Stimulated activated naive CD8-positive, alpha-beta T cell treated with anti-CD3 and anti-CD28 coated beads, Interleukin-15, Interleukin-2, amounts not matched to agents 100 ng/mL and 50 ng/mL, for 24 hours (primary cell): ENCODE measurements around the gene SLIT3.

ENCODE experiments used
- H3K27ac Mint-ChIP-seq: one replicate; pipeline ENCODE4 v1.8.0; 2021; ENCODE audit warnings: mild to moderate bottlenecking, mixed read lengths
- H3K27me3 Mint-ChIP-seq: one replicate; pipeline ENCODE4 v1.8.0; 2021; ENCODE audit warnings: mixed read lengths
- H3K36me3 Mint-ChIP-seq: one replicate; pipeline ENCODE4 v1.8.0; 2021; ENCODE audit warnings: low read depth, mixed read lengths
- H3K4me1 Mint-ChIP-seq: one replicate; pipeline ENCODE4 v1.8.0; 2021; ENCODE audit warnings: low read depth, mixed read lengths
- H3K4me3 Mint-ChIP-seq: one replicate; pipeline ENCODE4 v1.8.0; 2021; ENCODE audit warnings: mild to moderate bottlenecking, mixed read lengths
- H3K9me3 Mint-ChIP-seq: one replicate; pipeline ENCODE4 v1.8.0; 2021; ENCODE audit warnings: mixed read lengths

SLIT3 gene

GRCh38 chr5:168833383-168833782, 467.6 kb downstream of the SLIT3 start:
- Mint-ChIP-seq H3K27me3 (peaks cover 23% of the 10 kb centered on the region), H3K9me3 (no peaks in the 10 kb centered on the region), H3K4me3 (no peak overlapping the region), H3K4me1 (peaks cover 24% of the 10 kb centered on the region), H3K27ac (no peak overlapping the region), H3K36me3 (no peaks in the 10 kb centered on the region)

- Mint-ChIP-seq H3K4me3 (no peak overlapping the region), H3K27ac (no peak overlapping the region), H3K27me3 (peaks cover 23% of the 10 kb centered on the region), H3K4me1 (peaks cover 15% of the 10 kb centered on the region), H3K36me3 (no peaks in the 10 kb centered on the region), H3K9me3 (no peaks in the 10 kb centered on the region)
Measured at GRCh38 chr5:168832308-168832707, 468.6 kb downstream of the SLIT3 start.

DNA sequence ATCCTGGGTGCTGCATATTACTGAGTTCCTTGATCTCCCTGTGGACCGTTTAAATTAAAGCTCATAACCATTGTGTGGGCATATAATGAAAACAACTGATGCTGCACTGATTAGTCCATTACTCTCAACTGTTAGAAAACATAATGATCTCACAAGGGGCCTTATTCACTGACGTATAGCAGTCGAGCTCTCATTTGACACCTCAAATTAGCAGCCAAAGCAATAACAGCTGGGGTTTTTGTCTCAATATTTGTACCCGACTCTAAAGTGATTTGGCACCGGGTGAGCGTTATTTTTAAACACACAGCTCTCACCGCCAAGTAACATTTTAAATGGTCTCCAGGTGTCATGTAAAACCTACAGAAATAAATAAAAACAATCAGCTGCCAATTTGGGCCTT, 469.6 kb downstream of the SLIT3 start:
- H3K36me3 Mint-ChIP-seq = no peaks in the 10 kb centered on the region
- no peak overlapping the region for H3K27ac Mint-ChIP-seq
- peaks cover 7% of the 10 kb centered on the region for H3K4me1 Mint-ChIP-seq
- no peak overlapping the region for H3K4me3 Mint-ChIP-seq
- H3K27me3 Mint-ChIP-seq = peaks cover 23% of the 10 kb centered on the region
- H3K9me3 Mint-ChIP-seq = no peaks in the 10 kb centered on the region

DNA sequence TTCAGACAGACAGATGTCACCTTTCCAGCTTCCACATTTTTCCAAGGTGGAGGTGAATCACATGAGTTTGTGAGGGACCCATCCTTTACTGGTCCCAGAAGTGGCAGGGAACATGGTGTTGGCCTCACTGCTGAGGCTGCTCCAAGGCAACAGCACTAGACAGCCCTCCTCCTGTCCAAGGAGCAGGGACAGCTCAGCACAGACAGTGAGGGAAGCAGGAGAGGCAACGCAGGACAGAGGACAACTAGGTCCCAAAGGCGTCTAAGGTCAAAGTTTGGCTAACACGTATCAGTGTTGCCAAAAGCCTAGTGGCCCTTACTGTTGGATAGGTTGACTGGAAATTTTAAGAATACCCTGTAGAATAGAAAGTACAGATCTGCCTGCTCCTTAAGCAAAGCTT, 470.1 kb downstream of the SLIT3 start:
- no peaks in the 10 kb centered on the region for H3K9me3 Mint-ChIP-seq
- H3K36me3 Mint-ChIP-seq = no peaks in the 10 kb centered on the region
- peaks cover 23% of the 10 kb centered on the region for H3K27me3 Mint-ChIP-seq
- no peak overlapping the region for H3K4me3 Mint-ChIP-seq
- H3K27ac Mint-ChIP-seq = no peak overlapping the region
- H3K4me1 Mint-ChIP-seq = peaks cover 2% of the 10 kb centered on the region

- no peaks in the 10 kb centered on the region for H3K36me3 Mint-ChIP-seq
- peaks cover 24% of the 10 kb centered on the region for H3K27me3 Mint-ChIP-seq
- no peak overlapping the region for H3K27ac Mint-ChIP-seq
- no peaks in the 10 kb centered on the region for H3K9me3 Mint-ChIP-seq
- H3K4me3 Mint-ChIP-seq = no peak overlapping the region
- H3K4me1 Mint-ChIP-seq = no peaks in the 10 kb centered on the region
Measured at GRCh38 chr5:168829922-168830417, 471.0 kb downstream of the SLIT3 start.

- no peak overlapping the region for H3K4me3 Mint-ChIP-seq
- H3K27ac Mint-ChIP-seq = no peak overlapping the region
- H3K9me3 Mint-ChIP-seq = no peaks in the 10 kb centered on the region
- H3K36me3 Mint-ChIP-seq = no peaks in the 10 kb centered on the region
- H3K27me3 Mint-ChIP-seq = peaks cover 28% of the 10 kb centered on the region
- no peaks in the 10 kb centered on the region for H3K4me1 Mint-ChIP-seq
Measured at GRCh38 chr5:168829044-168829443, 471.9 kb downstream of the SLIT3 start.

- no peaks in the 10 kb centered on the region for H3K9me3 Mint-ChIP-seq
- H3K4me1 Mint-ChIP-seq = peaks cover 7% of the 10 kb centered on the region
- peaks cover 19% of the 10 kb centered on the region for H3K27me3 Mint-ChIP-seq
- H3K4me3 Mint-ChIP-seq = no peak overlapping the region
- H3K36me3 Mint-ChIP-seq = no peaks in the 10 kb centered on the region
- no peak overlapping the region for H3K27ac Mint-ChIP-seq
Measured at GRCh38 chr5:168827636-168828035, 473.3 kb downstream of the SLIT3 start.

DNA sequence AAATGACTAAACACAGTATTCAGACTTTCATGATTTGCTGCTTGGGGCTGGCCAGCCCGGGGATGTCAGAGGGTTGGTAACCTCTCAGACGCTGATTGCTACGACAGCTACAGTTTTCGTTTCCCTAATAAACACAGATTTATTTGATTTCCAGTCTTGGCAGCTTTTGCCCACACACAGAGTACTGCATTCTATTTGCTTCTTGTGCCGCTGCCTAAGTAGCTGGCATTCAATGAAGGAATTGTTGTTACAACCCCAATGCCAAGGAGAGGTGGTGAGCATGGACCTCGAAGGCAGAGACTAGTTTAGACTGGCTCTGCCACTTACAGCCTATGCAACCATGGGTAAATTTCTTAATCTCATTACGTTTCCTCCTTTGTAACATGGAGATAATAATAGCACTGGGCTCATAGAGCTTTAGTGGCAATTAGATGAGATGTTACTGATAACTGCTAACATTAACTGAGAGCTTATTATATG, 474.7 kb downstream of the SLIT3 start:
- H3K36me3 Mint-ChIP-seq = no peaks in the 10 kb centered on the region
- peaks cover 10% of the 10 kb centered on the region for H3K27me3 Mint-ChIP-seq
- no peak overlapping the region for H3K27ac Mint-ChIP-seq
- H3K4me1 Mint-ChIP-seq = peaks cover 15% of the 10 kb centered on the region
- H3K9me3 Mint-ChIP-seq = no peaks in the 10 kb centered on the region
- H3K4me3 Mint-ChIP-seq = no peak overlapping the region

DNA sequence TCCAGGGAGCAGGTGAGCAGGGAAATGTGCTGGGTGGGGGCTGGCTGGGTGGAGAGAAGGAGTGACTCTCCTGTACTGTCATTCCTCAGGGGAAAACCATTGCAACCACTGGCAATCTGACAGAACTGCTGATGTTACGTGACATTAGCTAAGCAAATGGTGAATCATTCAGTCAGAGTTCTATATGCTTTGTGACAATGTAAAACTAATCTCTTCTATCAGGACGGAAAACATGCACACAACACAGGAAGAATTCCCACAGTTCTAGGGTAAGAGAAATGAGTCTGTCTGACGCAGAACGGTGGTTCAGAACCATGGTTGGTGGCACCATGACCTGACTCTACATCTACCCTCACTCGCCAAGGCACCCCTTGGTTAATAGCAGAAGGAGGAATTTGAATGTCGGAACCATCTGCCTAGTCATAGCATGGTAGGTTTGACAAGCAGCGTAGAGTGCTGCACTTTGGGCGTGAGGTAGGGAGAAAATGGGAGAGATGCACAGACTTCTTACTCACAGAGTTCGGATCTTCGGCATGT, 478.1 kb downstream of the SLIT3 start:
- Mint-ChIP-seq H3K36me3 (no peaks in the 10 kb centered on the region), H3K4me3 (peak overlapping the region; percentile 10), H3K9me3 (no peaks in the 10 kb centered on the region), H3K27ac (peak overlapping the region; percentile 85), H3K4me1 (peaks cover 15% of the 10 kb centered on the region), H3K27me3 (peaks cover 10% of the 10 kb centered on the region)

DNA sequence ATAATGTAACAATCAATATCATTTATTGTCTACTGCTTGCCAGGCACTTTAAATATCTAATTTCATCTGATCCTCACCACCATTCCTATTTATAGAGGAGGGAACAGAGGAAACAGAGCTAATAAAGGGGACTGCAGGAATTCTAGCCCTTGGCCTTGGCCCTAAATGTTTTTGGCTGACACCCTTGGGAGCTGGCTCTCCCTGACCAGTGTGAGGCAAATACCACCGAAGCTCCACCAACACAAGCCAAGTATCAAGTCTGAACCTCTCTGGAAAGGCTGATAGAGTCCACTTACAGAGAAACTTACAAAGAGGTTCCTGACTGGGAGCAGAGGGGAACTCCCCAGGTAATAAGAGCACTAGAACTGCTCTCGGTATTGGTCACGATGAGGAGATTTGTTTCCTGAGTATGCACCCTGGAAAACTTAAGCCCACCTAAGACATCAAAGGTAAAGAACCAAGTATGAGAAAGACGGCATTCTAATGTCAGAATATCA, 478.6 kb downstream of the SLIT3 start:
- Mint-ChIP-seq H3K27ac (peak overlapping the region; percentile 85), H3K36me3 (no peaks in the 10 kb centered on the region), H3K9me3 (no peaks in the 10 kb centered on the region), H3K4me1 (peaks cover 15% of the 10 kb centered on the region), H3K27me3 (peaks cover 10% of the 10 kb centered on the region), H3K4me3 (no peak overlapping the region)

DNA sequence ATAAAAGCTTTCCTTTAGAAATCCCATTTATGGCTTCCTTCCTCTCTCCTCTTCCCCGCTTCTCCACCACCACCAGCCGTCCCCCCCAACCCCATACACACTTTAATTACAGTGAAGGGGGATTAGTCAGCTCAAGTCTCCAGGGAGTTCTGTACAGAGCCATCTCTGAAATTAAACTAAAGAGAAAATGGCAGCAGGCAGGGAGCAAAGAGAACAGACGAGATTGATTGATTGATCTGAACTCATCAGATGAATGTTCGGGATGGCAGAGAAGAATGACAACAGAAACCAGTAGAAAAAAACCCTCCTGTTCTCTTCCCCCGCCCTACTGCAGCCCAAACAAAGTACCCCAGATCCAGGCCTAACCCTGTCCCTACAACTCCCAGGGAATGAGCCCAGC, 480.1 kb downstream of the SLIT3 start:
- Mint-ChIP-seq H3K36me3 (no peaks in the 10 kb centered on the region), H3K4me1 (peaks cover 15% of the 10 kb centered on the region), H3K9me3 (no peaks in the 10 kb centered on the region), H3K27ac (no peak overlapping the region), H3K4me3 (no peak overlapping the region), H3K27me3 (peaks cover 15% of the 10 kb centered on the region)

GRCh38 chr5:168819004-168819621, 481.8 kb downstream of the SLIT3 start:
- no peak overlapping the region for H3K27ac Mint-ChIP-seq
- H3K4me3 Mint-ChIP-seq = no peak overlapping the region

DNA sequence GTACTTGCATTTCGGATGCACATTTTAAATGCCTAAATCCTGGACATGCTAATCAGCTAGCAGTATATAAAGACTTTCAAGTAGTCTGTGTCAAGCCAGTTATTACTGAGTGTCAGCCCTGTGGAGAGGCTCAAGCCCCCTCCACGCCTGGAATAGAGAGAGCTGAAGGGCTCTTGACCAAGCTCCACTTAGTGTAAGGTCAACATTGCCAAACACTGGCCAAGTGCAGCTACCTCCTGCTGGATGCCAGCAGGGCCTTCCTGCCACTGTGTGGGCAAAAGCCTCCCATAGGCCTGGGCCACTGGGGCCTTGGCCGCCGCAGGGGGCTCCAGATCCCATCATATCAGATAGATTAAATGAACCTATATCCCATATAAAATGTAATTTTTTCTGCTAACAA, 482.4 kb downstream of the SLIT3 start:
- H3K4me3 Mint-ChIP-seq = no peak overlapping the region
- H3K36me3 Mint-ChIP-seq = no peaks in the 10 kb centered on the region
- H3K9me3 Mint-ChIP-seq = no peaks in the 10 kb centered on the region
- H3K27me3 Mint-ChIP-seq = peaks cover 9% of the 10 kb centered on the region
- no peak overlapping the region for H3K27ac Mint-ChIP-seq
- H3K4me1 Mint-ChIP-seq = peaks cover 15% of the 10 kb centered on the region

More at GRCh38 chr5:168819004-168819621, 481.8 kb downstream of the SLIT3 start:
- peaks cover 9% of the 10 kb centered on the region for H3K27me3 Mint-ChIP-seq
- no peaks in the 10 kb centered on the region for H3K36me3 Mint-ChIP-seq
- peaks cover 15% of the 10 kb centered on the region for H3K4me1 Mint-ChIP-seq
- H3K9me3 Mint-ChIP-seq = no peaks in the 10 kb centered on the region

- Mint-ChIP-seq H3K4me3 (no peak overlapping the region), H3K36me3 (no peaks in the 10 kb centered on the region), H3K4me1 (peaks cover 8% of the 10 kb centered on the region), H3K9me3 (no peaks in the 10 kb centered on the region), H3K27me3 (peaks cover 5% of the 10 kb centered on the region), H3K27ac (no peak overlapping the region)
Measured at GRCh38 chr5:168817591-168817990, 483.3 kb downstream of the SLIT3 start.

DNA sequence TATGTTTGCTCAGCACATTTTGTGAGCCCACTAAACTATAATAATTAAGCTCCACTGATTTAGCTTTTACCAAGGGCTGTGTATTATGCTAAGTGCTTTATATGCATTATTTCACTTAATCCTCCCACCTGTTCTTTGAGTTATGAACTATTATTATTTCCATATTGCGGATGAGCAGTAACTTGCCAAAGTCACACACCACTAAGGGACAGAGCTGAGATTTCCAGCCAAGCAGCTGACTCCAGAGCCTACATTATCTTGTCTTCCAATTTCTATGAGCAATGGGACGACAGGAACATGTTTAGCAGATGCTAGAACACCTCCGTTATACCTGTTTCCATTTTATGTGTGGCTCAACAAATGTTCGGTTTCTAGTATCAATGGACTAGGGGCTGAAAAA, 484.3 kb downstream of the SLIT3 start:
- Mint-ChIP-seq H3K4me1 (no peaks in the 10 kb centered on the region), H3K9me3 (no peaks in the 10 kb centered on the region), H3K27me3 (peaks cover 9% of the 10 kb centered on the region), H3K27ac (no peak overlapping the region), H3K4me3 (no peak overlapping the region), H3K36me3 (no peaks in the 10 kb centered on the region)
